ENCODE results near the gene PCSK1N.

Gene PCSK1N

DNA sequence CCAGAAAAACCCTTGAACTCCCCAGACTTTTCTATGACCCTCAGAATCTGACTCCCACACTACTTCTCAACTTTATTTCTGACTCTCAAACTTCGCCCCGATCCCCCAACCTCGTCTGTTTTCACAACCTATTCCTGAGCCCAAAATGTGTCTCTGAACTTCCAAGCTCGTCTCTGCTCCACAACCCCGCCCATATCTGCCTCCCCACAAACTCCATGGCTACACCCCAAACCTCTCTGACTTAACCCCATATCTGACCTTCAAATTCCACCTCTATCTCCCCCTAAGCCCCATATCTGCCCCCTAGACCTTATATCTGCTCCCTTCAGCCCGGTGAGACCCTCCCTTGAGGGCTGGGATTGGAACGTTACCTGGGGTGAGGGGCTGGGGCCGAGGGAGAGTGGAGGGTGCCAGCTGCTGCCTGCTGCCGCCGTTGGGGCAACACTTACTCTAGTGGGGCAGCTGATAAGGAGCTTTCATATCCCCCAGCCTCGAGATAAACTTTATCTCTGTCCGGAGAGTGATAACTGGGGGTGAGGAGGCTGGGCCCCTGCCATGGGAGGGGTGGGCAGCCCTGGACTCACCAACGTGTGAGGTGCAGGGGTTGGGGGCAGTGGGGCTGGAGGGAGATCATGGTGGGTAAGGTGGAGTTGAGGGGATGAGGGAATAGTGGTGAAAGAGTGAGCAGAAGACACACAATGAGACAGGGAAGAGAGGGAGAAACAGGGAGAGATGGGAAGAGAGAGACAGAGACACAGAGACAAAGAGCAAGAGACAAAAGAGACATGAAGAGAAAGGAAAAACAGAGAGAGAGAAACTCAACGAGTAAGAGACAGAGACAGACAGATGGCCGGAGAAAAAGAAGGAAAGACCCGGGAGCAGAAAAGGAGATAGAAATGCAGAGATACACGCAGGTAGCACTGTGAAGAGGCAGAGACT lies 47.6 kb downstream of the PCSK1N start:
- DNase-seq: no peak

GRCh38 chrX:48786825-48787504 lies 48.4 kb downstream of the PCSK1N start:
- DNase-seq: no peak

GRCh38 chrX:48786341-48786800 lies 49.0 kb downstream of the PCSK1N start, which contains the start of gene GATA1:
Gene GATA1, plus strand, starts transcription at chrX:48786590. Its CDS starts 4,520 bp downstream, at chrX:48791110.
- DNase-seq: no peak

GRCh38 chrX:48785540-48786214 lies 49.7 kb downstream of the PCSK1N start:
- no peak for DNase-seq

DNA sequence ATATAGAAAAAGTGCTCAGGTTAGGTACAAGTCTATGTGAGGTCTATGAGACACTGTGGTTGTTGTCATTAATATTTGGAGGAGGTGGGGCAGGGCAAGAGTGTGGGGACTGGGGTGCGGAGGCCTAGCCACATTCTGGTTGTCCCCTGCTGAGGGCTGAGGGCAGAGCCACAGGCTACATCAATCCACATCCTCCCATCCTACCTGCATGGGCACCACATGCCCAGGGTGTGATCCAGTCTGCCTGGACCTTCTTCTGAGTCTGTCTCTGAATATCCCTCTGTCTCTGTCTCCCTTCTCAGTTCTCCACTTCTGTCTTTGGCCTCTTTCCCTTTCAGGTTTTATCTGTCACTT lies 50.2 kb downstream of the PCSK1N start:
- no peak for DNase-seq

DNA sequence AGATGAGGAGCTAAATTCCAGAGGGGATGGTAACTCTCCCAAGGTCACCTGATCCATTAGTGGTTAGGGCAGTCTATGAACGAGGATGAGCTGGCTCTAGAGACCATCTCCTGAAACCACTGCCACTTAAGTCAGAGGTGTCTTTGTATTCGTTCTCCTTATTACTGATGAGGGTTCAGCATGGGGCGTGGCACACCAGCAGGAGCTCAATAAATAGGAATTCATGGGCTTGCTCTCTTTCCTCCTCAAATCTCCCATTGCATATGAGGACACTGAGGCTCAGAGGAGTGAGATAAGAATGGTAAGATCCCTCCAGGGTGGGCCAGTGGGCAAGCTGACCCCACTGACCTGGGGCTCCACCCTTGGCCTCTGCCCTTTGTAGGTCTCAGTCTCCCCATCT lies 50.7 kb downstream of the PCSK1N start:
- DNase-seq: no peak

- DNase-seq: no peak
Measured at GRCh38 chrX:48782795-48783194, 52.6 kb downstream of the PCSK1N start.

DNA sequence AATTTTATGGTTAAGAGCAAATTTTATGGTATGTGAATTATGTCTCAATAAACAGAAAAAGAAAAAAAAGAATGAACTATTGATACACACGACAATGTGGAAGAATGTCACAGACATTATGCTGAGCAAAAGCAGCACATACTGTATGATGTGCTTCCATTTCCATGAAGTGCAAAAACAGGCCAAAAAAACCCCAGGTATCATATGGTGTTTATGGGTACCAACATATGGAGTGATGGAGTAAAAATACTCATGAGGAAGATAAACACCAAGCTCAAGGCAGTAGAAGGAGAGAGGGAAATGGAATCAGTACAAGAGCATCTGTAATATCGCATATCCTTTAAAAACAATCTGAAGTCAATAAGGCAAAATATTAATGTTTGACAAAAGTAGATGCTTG lies 53.2 kb downstream of the PCSK1N start:
- no peak for DNase-seq

GRCh38 chrX:48781705-48782104 lies 53.7 kb downstream of the PCSK1N start:
- DNase-seq: no peak

Measured in NCI-H1436 (cell line).